Stimulated activated CD8-positive, alpha-beta memory T cell treated with anti-CD3 and anti-CD28 coated beads, Interleukin-12 subunit alpha, Interleukin-12 subunit beta, amount 100 ng/mL, for 1 hour (primary cell): ENCODE data around the gene SF3A2.

Experiments
- DNase-seq: peaks from one replicate; pipeline ENCODE4 v3.0.0-alpha.2; 2020; ENCODE audit warnings: low read depth

The SF3A2 gene

GRCh38 chr19:2207991-2208860 lies 28.4 kb upstream of the SF3A2 start:
- no peak for DNase-seq

DNA sequence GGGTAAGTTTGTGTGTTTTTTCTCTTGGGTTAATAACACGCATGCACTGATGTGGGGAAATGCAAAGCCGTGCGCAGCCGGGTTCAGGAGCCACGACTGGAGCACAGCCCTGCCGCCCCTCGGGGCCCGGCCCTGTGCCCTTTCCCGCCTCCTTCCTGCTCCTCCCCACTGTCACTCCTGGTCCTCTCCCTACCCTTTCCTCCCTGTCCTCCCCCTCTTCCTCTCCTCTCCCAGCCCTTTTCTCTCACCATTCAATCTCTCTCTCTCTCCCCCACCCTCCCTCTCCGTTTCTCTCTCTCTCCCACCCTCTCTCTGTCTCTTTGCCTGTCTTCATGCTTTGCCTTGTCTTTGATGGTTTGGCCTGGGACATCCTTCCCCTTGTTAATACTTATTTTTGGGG lies 27.6 kb upstream of the SF3A2 start:
- DNase-seq, result no peak

GRCh38 chr19:2209408-2209807 lies 27.2 kb upstream of the SF3A2 start:
- DNase-seq, result no peak

GRCh38 chr19:2210206-2210605 lies 26.4 kb upstream of the SF3A2 start:
- no peak for DNase-seq

DNA sequence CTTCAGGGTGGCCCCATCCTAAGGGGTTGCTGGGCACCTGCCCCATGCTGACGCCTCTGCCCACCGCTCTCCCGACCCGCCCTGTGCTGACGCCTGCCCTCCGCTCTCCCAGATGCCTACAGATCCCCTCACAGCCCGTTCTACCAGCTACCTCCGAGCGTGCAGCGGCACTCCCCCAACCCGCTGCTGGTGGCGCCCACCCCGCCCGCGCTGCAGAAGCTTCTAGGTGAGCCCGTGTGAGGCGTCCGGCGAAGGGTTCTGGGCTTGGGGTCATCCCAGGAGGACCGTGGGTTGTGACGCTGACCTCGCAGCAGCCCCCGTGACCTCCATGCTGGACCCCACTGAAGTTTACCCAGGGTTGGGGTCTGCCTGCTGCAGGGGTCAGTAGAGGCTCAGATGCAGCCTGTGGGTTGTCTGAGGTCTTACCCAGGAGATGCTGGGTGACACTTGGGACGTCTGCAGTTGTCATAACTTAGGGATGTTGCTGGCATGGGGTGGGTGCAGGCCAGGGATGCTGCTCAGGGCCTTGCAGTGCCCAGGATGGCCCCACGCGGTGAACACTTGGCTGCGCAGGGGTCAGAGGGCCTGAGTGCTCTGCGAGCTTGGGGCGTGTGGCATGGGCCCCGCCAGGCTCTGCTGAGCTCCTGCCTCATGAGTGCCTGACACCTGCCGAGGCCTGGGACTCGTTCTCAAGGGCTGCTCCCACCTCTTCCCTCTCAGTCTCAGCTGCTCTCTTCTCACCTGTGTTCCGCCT lies 25.5 kb upstream of the SF3A2 start:
- no peak for DNase-seq

- DNase-seq, result no peak
Measured at GRCh38 chr19:2212861-2213711, 23.5 kb upstream of the SF3A2 start.

DNA sequence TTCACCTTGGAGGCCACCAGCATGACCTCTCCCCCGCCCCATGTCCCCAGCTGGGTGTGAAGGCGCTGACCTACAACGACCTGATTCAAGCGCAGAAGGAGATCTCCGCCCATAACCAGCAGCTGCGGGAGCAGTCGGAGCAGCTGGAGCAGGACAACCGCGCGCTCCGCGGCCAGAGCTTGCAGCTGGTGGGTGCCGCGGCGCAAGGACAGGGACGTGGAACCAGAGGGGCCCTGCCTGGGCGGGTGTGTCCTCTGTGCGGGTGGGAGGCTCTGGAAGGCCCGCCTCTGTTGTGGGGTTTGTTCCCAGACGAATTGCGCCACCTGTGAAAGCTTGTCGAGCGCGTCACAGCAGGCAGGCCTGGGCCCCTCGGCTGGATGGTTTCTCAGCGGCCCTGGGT lies 22.8 kb upstream of the SF3A2 start:
- no peak for DNase-seq

DNA sequence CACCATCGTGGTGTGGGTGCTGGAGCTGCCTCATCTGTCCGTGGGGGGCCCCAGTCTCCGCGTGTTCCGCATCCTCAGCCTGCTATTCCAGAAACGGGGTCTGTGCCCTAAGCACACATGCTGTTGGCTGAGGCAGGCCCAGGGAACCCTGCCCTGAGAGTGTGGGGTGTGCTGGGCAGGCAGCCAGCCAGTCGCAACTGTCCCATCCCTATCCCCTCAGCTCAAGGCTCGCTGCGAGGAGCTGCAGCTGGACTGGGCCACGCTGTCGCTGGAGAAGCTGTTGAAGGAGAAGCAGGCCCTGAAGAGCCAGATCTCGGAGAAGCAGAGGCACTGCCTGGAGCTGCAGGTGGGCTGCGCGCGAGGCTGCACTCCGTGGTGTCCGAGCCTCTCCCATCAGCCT lies 22.4 kb upstream of the SF3A2 start:
- DNase-seq, result no peak

- DNase-seq, result no peak
Measured at GRCh38 chr19:2215281-2215751, 21.3 kb upstream of the SF3A2 start.

- no peak for DNase-seq
Measured at GRCh38 chr19:2216361-2217225, 20.0 kb upstream of the SF3A2 start.

DNA sequence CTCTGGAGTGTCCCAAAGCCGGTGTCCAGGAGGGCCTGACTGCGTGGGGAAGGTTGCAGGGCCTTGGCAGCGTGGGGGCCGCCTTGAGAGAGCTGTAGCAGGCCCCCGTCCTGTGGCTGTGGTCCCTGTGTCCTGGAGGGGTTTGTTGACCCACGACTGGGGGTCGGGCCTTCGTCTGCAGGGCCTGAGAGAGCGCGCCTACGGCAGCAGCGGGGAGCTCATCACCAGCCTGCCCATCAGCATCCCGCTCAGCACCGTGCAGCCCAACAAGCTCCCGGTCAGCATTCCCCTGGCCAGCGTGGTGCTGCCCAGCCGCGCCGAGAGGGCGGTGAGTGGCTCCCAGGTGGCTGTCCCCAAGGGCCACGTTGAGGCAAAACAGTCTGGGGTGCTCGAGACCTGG lies 19.0 kb upstream of the SF3A2 start:
- no peak for DNase-seq

DNA sequence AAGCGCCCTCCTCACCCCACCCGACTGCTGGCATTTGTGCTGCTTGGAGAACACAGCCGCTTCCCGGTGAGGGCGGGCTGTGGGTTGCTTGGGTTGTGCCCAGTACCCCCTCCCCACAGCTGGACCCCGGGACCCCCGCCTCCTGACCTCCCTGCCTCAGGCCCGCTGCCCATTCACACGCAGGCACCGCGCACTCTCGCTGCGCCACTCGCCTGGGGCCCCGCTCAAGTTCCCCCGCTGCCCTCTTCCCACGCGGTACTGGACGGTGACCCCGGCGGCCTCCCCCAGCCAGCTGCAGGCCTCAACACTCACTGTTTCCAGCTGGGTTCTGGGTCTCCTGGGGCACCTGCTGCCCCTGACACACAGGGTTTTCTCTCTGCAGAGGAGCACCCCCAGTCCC lies 16.9 kb upstream of the SF3A2 start:
- no peak for DNase-seq

GRCh38 chr19:2221250-2221831 lies 15.3 kb upstream of the SF3A2 start:
- DNase-seq, result no peak

DNA sequence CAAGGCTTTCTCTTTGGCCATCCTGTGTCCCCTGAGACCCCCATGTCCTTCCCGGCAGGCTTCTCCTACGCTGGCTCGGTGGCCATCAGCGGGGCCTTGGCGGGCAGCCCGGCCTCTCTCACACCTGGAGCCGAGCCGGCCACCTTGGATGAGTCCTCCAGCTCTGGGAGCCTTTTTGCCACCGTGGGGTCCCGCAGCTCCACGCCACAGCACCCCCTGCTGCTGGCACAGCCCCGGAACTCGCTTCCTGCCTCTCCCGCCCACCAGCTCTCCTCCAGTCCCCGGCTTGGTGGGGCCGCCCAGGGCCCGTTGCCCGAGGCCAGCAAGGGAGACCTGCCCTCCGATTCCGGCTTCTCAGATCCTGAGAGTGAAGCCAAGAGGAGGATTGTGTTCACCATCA lies 14.7 kb upstream of the SF3A2 start:
- no peak for DNase-seq

DNA sequence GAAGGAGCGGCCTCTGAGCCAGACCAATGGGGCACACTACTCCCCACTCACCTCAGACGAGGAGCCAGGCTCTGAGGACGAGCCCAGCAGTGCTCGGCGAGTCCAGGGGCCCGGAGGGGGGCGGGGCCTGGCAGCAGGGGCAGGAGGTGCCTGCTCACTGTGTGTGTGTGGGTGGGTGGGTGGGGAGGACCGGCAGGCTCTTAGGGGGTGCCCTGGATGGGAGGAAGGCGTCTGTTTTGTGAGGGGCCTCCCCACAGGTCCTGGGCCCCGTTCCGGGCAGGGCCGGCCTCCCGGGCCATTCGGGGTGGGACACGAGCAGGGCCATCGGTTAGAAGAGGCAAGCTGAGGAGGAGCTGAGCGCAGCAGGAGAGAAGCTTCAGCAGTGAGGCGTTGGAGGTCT lies 13.2 kb upstream of the SF3A2 start:
- DNase-seq, result no peak

GRCh38 chr19:2223959-2224358 lies 12.7 kb upstream of the SF3A2 start:
- DNase-seq, result no peak

- DNase-seq, result no peak
Measured at GRCh38 chr19:2224754-2225349, 11.8 kb upstream of the SF3A2 start.

DNA sequence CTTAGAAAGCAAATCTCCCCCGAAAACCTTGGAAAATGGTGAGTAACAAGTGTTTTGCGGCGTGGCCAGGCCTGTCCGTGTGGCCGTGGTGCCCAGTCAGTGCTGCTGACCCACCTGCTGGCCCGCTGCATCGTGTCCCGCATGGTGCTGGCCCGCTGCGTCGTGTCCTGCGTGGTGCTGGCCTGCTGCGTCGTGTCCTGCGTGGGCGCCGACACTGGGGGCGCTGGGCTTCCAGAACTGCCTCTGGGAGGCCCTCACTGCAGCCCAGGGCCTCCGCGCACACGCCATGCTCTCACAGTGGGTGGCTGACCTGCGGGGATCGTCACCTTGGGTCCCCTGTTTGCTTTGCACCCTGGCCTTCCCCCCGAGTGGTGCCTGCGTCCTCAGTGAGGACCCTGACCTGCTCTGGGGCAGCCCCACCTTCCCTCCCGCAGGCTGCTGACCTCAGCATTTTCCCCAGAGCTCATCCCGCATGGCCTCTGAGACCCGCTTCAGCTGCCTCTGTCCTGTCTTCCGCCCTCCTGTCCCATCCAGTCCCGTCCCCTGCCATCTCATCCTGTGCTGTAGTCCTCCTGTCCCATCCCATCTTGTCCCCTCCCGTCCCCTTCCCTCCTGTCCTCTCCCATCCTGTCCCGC lies 11.1 kb upstream of the SF3A2 start:
- no peak for DNase-seq

GRCh38 chr19:2226051-2226839 lies 10.4 kb upstream of the SF3A2 start:
- no peak for DNase-seq
